Body of pancreas (tissue), 4 donors: ENCODE measurements around the gene RAD51B. TPM values are rescaled to one million over a fixed set of nuclear protein-coding genes. Genes with fewer than 3 reads are reported as not detected.

Experiments used
- ATAC-seq: fragments of 150-250 bp; one replicate; pipeline ENCODE4 v1.9.1; 2016
- DNase-seq, 4 donors: peaks; one replicate each; pipeline ENCODE4 v3.0.0-alpha.2; 2019
- H3K27ac ChIP-seq, 4 donors: fragments of 200-600 bp; sonication (generic); 1 replicate in 3 of 4; 2 replicates in 1 of 4; pipeline versions ENCODE4 v1.5.1 to v1.6.1; 2016 to 2019; ENCODE audit warnings: mild to moderate bottlenecking in 1 of 4, mixed read lengths in 1 of 4, moderate library complexity in 1 of 4
- H3K27me3 ChIP-seq, 2 donors: fragments of 200-600 bp; sonication (generic); one replicate each; pipeline ENCODE4 v1.6.0; 2016; ENCODE audit warnings: mild to moderate bottlenecking in 1 of 2
- H3K36me3 ChIP-seq, 2 donors: fragments of 200-600 bp; sonication (generic); replicated peaks in 1 of 2; 2 replicates each; pipeline ENCODE4 v1.5.1; 2016; ENCODE audit warnings: low read depth in 2 of 2; ENCODE audit not compliant: insufficient read depth in 1 of 2
- H3K4me1 ChIP-seq: fragments of 200-600 bp; sonication (generic); one replicate; pipeline ENCODE4 v1.6.0; 2016
- H3K4me3 ChIP-seq, 2 donors: fragments of 200-600 bp; sonication (generic); 1 replicate in 1 of 2; 2 replicates in 1 of 2; pipeline ENCODE4 v1.5.1; 2016 to 2019
- H3K9me3 ChIP-seq, 3 donors: fragments of 200-600 bp; sonication (generic); 1 replicate in 2 of 3; 2 replicates in 1 of 3; pipeline ENCODE4 v1.5.1; 2016
- POLR2A ChIP-seq, 3 donors: fragments of 450-650 bp; IDR thresholded peaks; one replicate each; pipeline ENCODE4 v1.6.1; 2016; ENCODE audit warnings: antibody characterized with exemption in 3 of 3, mild to moderate bottlenecking in 2 of 3
- WGBS, 2 donors: methylation state at CpG; one replicate each; pipeline ENCODE4 v1.1.5; 2017; 5-methylcytosine and 5-hydroxymethylcytosine counted together
- intact Hi-C: fragments of 100-400 bp; cut with DNase I; formaldehyde crosslinking; loops from one replicate; pipeline ENCODE4 v1.15.1; 2023
- total RNA-seq, 2 donors: library from RNA; depleted of rRNA; stranded (reverse); fragments of >200 nt; gene quantifications; one replicate each; pipeline ENCODE4 v1.1.0, GENCODE V29; 2016
- TF ChIP-seq, protein P1 (sequence below), 7 experiments: fragments of 450-650 bp in 4 of 7; fragments of 200-600 bp in 3 of 7; sonication (generic) in 3 of 7; IDR thresholded peaks; one replicate each; pipeline ENCODE4 v1.5.1; 2016 to 2019; ENCODE audit warnings: antibody characterized with exemption in 7 of 7

Gene RAD51B
- total RNA-seq, 2 donors from 2014 or later: 12.2 to 29.6 TPM

DNA sequence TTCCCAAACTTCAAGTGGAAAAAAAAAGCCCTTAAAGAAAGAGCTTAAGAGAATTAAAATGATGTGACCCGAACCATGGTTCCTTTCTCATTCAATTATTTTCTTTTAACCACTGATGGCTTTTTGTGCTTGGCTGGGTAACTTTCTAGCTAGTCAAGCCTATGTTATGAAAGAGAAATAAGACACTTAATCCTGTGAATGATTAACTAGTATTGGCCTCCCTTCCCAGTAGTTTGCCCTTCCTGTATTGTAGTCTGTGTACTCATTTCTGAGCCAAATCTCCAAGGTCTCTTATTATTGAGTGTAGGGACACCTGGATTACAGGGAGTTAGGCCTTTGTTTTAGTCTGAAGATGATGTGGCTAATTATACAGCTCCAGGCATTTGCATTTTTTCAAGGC lies 353.0 kb downstream of the RAD51B start:
- Histone ChIP-seq H3K27ac (peak overlapping the region; percentile 71 to 83 (median 78)), H3K4me1 (peaks cover 76% of the 10 kb centered on the region), H3K36me3 (no peaks in the 10 kb centered on the region), H3K9me3 (no peaks in the 10 kb centered on the region), H3K4me3 (no peak overlapping the region), H3K27me3 (no peaks in the 10 kb centered on the region)
- 12 to 19% methylated on average over 1 of the region's 1 CpG for WGBS, 2 donors
- ATAC-seq (peak; percentile 96), DNase-seq (peak in 2 of 4 donors; percentile 25 to 59)
- intact Hi-C loops: no loop called here
- TF ChIP-seq, protein P1, sequence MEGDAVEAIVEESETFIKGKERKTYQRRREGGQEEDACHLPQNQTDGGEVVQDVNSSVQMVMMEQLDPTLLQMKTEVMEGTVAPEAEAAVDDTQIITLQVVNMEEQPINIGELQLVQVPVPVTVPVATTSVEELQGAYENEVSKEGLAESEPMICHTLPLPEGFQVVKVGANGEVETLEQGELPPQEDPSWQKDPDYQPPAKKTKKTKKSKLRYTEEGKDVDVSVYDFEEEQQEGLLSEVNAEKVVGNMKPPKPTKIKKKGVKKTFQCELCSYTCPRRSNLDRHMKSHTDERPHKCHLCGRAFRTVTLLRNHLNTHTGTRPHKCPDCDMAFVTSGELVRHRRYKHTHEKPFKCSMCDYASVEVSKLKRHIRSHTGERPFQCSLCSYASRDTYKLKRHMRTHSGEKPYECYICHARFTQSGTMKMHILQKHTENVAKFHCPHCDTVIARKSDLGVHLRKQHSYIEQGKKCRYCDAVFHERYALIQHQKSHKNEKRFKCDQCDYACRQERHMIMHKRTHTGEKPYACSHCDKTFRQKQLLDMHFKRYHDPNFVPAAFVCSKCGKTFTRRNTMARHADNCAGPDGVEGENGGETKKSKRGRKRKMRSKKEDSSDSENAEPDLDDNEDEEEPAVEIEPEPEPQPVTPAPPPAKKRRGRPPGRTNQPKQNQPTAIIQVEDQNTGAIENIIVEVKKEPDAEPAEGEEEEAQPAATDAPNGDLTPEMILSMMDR (IDR thresholded peaks at IDR 0.05): peak in 1 of 7 experiments; percentile 3
- TF ChIP-seq POLR2A (IDR thresholded peaks at IDR 0.05): no peak

DNA sequence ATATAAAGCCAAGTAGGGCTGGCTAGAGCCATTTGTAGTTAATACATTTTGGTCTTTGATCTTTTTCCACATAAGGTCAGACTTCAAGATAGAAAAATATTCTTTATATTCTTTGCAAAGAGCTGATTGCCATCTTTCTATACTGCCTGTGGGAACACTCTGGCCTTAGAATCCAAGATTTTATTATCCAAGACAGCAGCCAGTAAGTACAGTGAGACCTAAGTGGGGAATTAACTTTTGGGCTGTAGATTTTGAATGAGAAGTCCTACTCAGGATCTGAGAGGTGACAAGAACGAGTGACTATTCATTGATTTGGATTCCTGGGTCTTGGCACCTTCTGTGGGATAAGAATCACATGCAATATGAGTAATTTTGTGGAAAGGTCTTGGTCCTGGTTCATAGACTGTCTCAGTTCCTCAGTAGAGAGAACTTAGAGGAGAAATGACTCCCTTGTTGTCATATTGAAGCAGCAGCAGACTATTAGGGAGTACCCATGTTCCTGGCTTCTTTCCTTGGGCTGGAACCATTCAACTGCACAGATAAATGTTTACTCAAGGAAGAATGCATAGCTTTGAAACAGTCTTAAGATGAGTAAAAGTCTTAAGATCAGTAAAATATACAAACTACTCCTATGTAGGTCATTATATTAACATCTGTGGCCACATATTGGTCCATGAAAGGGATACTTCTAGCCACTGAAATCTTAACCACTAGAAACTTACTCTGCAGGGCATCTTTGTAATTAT lies 353.8 kb downstream of the RAD51B start:
- peak; percentile 10 for ATAC-seq
- WGBS, 2 donors: 15 to 21% methylated on average over 1 of the region's 1 CpG

DNA sequence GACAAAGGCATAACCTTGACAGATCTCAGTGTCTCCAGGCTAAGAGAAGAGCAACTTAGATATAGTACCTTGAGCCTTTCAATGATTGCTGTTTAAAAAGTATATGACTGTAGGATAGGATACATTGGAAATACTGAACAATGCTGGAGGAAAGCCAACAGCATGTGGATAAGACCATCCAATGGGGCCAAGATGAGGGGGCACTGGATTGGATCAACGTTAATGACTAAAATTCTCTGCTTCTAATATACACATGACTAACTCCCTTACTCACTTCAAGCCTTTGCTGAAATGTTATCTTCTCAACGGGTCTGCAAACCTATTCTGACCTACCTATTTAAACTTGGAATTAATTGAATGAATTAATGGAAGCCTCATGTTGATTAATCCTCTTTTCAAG lies 354.9 kb downstream of the RAD51B start:
- Histone ChIP-seq H3K27me3 (no peaks in the 10 kb centered on the region), H3K36me3 (no peaks in the 10 kb centered on the region), H3K4me1 (peaks cover 75% of the 10 kb centered on the region), H3K9me3 (no peaks in the 10 kb centered on the region), H3K4me3 (no peak overlapping the region), H3K27ac (peak overlapping the region; percentile 71 to 83 (median 78))
- TF ChIP-seq POLR2A (IDR thresholded peaks at IDR 0.05): no peak
- TF ChIP-seq, protein P1 (IDR thresholded peaks at IDR 0.05): no peak
- intact Hi-C loops: no loop called here
- DNase-seq (no peak), ATAC-seq (no peak)
- 21 to 41% methylated on average over 2 of the region's 2 CpGs for WGBS, 2 donors

More for the DNA sequence above, 353.8 kb downstream of the RAD51B start:
- no peaks in the 10 kb centered on the region for H3K36me3 ChIP-seq
- intact Hi-C loops: no loop called here
- no peaks in the 10 kb centered on the region for H3K9me3 ChIP-seq
- no peaks in the 10 kb centered on the region for H3K27me3 ChIP-seq
- TF ChIP-seq POLR2A (IDR thresholded peaks at IDR 0.05): no peak
- TF ChIP-seq, protein P1 (IDR thresholded peaks at IDR 0.05): no peak
- H3K27ac ChIP-seq: peak overlapping the region; percentile 71 to 83 (median 78)
- H3K4me1 ChIP-seq: peaks cover 76% of the 10 kb centered on the region
- no peak for DNase-seq
- no peak overlapping the region for H3K4me3 ChIP-seq

DNA sequence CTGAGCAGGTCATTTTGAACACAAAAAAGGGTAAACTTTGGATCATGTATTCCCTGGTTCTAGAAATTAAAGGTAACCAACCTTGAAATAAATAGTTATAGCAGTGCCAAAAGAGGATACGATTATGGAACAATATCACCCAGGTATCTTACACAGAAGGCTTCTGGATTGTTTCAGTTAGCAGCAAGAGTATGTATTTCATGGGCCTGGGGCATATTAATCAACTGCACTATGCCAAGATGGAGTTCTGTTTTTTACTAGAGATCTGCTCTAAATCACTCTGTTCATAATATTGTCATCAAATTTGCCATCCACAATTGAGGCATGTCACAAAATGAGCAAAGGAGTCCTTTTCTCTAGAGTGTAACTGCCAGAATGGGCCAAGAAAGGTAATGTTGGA lies 357.1 kb downstream of the RAD51B start:
- no peak overlapping the region for H3K27ac ChIP-seq
- no peak for TF ChIP-seq POLR2A (IDR thresholded peaks at IDR 0.05)
- TF ChIP-seq, protein P1 (IDR thresholded peaks at IDR 0.05): no peak
- ATAC-seq: no peak
- peaks cover 70% of the 10 kb centered on the region for H3K4me1 ChIP-seq
- WGBS, 2 donors: 81 to 92% methylated on average over 1 of the region's 1 CpG
- no peaks in the 10 kb centered on the region for H3K27me3 ChIP-seq
- intact Hi-C loops: no loop called here
- no peaks in the 10 kb centered on the region for H3K36me3 ChIP-seq
- no peak overlapping the region for H3K4me3 ChIP-seq
- H3K9me3 ChIP-seq: no peaks in the 10 kb centered on the region
- no peak for DNase-seq

DNA sequence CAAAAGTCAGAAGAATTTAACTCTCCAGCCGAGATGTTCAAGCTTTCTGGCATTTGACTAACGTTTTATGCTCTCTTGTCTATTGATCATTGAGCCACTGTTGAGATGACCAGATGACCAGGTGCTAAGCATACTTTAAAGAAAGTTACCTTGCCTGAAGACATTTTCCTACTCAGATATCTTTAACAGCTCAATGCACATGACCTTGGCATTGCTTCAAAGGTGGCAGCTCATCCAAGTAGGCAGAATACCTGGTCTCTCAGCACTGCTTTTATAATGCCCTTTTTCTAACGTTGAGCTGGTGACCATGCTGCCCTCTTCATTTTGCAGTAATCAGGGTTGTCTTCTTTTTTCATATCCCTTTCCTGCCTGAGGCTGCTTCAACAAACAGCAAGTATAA lies 358.1 kb downstream of the RAD51B start:
- DNase-seq: peak in 3 of 4 donors; percentile 22 to 50 (median 43)
- ATAC-seq: no peak
- Histone ChIP-seq H3K4me1 (peaks cover 62% of the 10 kb centered on the region), H3K9me3 (no peaks in the 10 kb centered on the region), H3K36me3 (no peaks in the 10 kb centered on the region), H3K27ac (no peak overlapping the region), H3K4me3 (no peak overlapping the region), H3K27me3 (no peaks in the 10 kb centered on the region)
- 27 to 30% methylated on average over 3 of the region's 3 CpGs for WGBS, 2 donors
- TF ChIP-seq, protein P1 (IDR thresholded peaks at IDR 0.05): no peak
- no peak for TF ChIP-seq POLR2A (IDR thresholded peaks at IDR 0.05)
- intact Hi-C loops: no loop called here
